SW480 (cell line): ENCODE results near the gene GJB4.
"Not testable (repeated sequence)": the region's sequence is repeated elsewhere in the genome, so short reads cannot be mapped to it uniquely, and the experiment has no call there.

Experiments used
- DNase-seq: peaks from one replicate; pipeline ENCODE4 v3.0.0-alpha.2; 2016; ENCODE audit warnings: low spot score

GJB4 gene

GRCh38 chr1:34759503-34760357 is at the start of gene GJB4:
Gene GJB4 (plus strand): TSS chr1:34759740. CDS start chr1:34761255, 1,515 bp downstream.
- peak; percentile 36 for DNase-seq

- no peak for DNase-seq
Observed at GRCh38 chr1:34710812-34711211, 48.7 kb upstream of the GJB4 start.

GRCh38 chr1:34711485-34711884 is 48.1 kb upstream of the GJB4 start:
- DNase-seq, result peak; percentile 18

GRCh38 chr1:34712007-34712688 is 47.4 kb upstream of the GJB4 start:
- no peak for DNase-seq

GRCh38 chr1:34713443-34713842 is 46.1 kb upstream of the GJB4 start:
- DNase-seq, result no peak

GRCh38 chr1:34714386-34714785 is 45.2 kb upstream of the GJB4 start:
- no peak for DNase-seq

GRCh38 chr1:34715139-34715538 is 44.4 kb upstream of the GJB4 start:
- DNase-seq, result no peak

- DNase-seq, result no peak
Observed at GRCh38 chr1:34721241-34721640, 38.3 kb upstream of the GJB4 start.

GRCh38 chr1:34721646-34722355 is 37.7 kb upstream of the GJB4 start:
- no peak for DNase-seq

- no peak for DNase-seq
Observed at GRCh38 chr1:34726861-34727260, 32.7 kb upstream of the GJB4 start.

- DNase-seq, result no peak
Observed at GRCh38 chr1:34730485-34730884, 29.1 kb upstream of the GJB4 start.

GRCh38 chr1:34732831-34733230 is 26.7 kb upstream of the GJB4 start:
- not testable (repeated sequence) for DNase-seq

GRCh38 chr1:34736692-34737091 is 22.8 kb upstream of the GJB4 start:
- no peak for DNase-seq

GRCh38 chr1:34737236-34737635 is 22.3 kb upstream of the GJB4 start:
- DNase-seq, result not testable (repeated sequence)

- DNase-seq, result no peak
Observed at GRCh38 chr1:34739613-34740012, 19.9 kb upstream of the GJB4 start.

- DNase-seq, result no peak
Observed at GRCh38 chr1:34740161-34740868, 19.2 kb upstream of the GJB4 start.

- DNase-seq, result peak; percentile 81
Observed at GRCh38 chr1:34742667-34743270, 16.8 kb upstream of the GJB4 start.

- no peak for DNase-seq
Observed at GRCh38 chr1:34743775-34744174, 15.8 kb upstream of the GJB4 start.

- no peak for DNase-seq
Observed at GRCh38 chr1:34744851-34745250, 14.7 kb upstream of the GJB4 start.

GRCh38 chr1:34745666-34746065 is 13.9 kb upstream of the GJB4 start:
- no peak for DNase-seq

GRCh38 chr1:34746101-34746500 is 13.4 kb upstream of the GJB4 start:
- DNase-seq, result no peak
